Endothelial cell of umbilical vein (primary cell): ENCODE results near the gene GFPT2. TPM values are rescaled to one million over a fixed set of nuclear protein-coding genes. Genes with fewer than 3 reads are reported as not detected.

Experiments
- BruUV-seq: library from RNA; stranded (reverse); fragments of 400-500 nt; replicated peaks from 2 replicates; lab custom pipeline; 2021; lab: Mats Ljungman, UMichigan
- CTCF ChIA-PET: fragments of 300-600, 350-600 bp; sonication (Branson Sonifier 250); formaldehyde crosslinking; loops from one replicate; lab custom pipeline; 2021; ENCODE audit warnings: antibody characterized with exemption, inconsistent platforms; lab: Charles Lee
- POLR2A ChIA-PET: fragments of 300-600, 350-600 bp; sonication (Branson Sonifier 250); formaldehyde crosslinking; loops from one replicate; lab custom pipeline; 2021; ENCODE audit warnings: antibody characterized with exemption, inconsistent platforms; lab: Charles Lee
- DNase-seq: peaks from one replicate; pipeline ENCODE4 v3.0.0-alpha.2; 2011; ENCODE audit warnings: low read depth, low spot score
- FAIRE-seq: peaks from 2 replicates; lab custom pipeline; 2011; peaks lifted over from hg19 to GRCh38; lab: Jason Lieb, UNC
- H2AFZ ChIP-seq: 2 replicates; pipeline ENCODE4 v1.6.0; 2012; ENCODE audit warnings: low read depth, low read length, control low read depth, inconsistent platforms
- H3K27ac ChIP-seq: 2 replicates; pipeline ENCODE4 v1.5.1; 2011; ENCODE audit warnings: low read depth, mild to moderate bottlenecking, control low read depth, low read length, moderate library complexity; ENCODE audit not compliant: insufficient read depth
- H3K27me3 ChIP-seq, 2 experiments: 2 replicates each; pipeline versions ENCODE4 v1.6.0 to v1.6.1; 2011; ENCODE audit warnings: low read length in 2 of 2, mixed read lengths in 1 of 2; ENCODE audit not compliant: control insufficient read depth in 2 of 2, insufficient read depth in 2 of 2
- H3K36me3 ChIP-seq, 2 experiments: 2 replicates in 1 of 2; 3 replicates in 1 of 2; pipeline ENCODE4 v1.5.1; 2011; ENCODE audit warnings: low read length in 2 of 2, mild to moderate bottlenecking in 1 of 2, moderate library complexity in 1 of 2; ENCODE audit not compliant: control insufficient read depth in 2 of 2, insufficient read depth in 2 of 2; ENCODE audit errors: extremely low read depth in 1 of 2
- H3K4me1 ChIP-seq: 3 replicates; pipeline ENCODE4 v1.5.1; 2011; ENCODE audit warnings: mild to moderate bottlenecking, low read length; ENCODE audit not compliant: control insufficient read depth, insufficient read depth; ENCODE audit errors: extremely low read depth
- H3K4me2 ChIP-seq: 2 replicates; pipeline ENCODE4 v1.6.1; 2011; ENCODE audit warnings: low read length, control low read depth, mixed read lengths; ENCODE audit not compliant: insufficient read depth
- H3K4me3 ChIP-seq, 3 experiments: fragments of 200-600 bp in 1 of 3; sonication (generic), shearing (Covaris generic) in 1 of 3; replicated peaks in 1 of 3; 2 replicates each; pipeline ENCODE4 v1.5.1; 2011 to 2016; ENCODE audit warnings: control low read depth in 3 of 3, low read length in 3 of 3, mild to moderate bottlenecking in 2 of 3, inconsistent platforms in 1 of 3, low read depth in 1 of 3, moderate library complexity in 1 of 3; ENCODE audit not compliant: insufficient read depth in 1 of 3
- H3K79me2 ChIP-seq: 2 replicates; pipeline ENCODE4 v1.6.0; 2012; ENCODE audit warnings: low read length, inconsistent platforms; ENCODE audit not compliant: control insufficient read depth, insufficient read depth
- H3K9ac ChIP-seq: replicated peaks from 2 replicates; pipeline ENCODE3; 2011; ENCODE audit warnings: low read length, control low read depth; ENCODE audit not compliant: insufficient read depth; ENCODE audit errors: extremely low read depth
- H3K9me1 ChIP-seq: replicated peaks from 3 replicates; pipeline ENCODE4 v1.6.0; 2011; ENCODE audit warnings: mild to moderate bottlenecking, low read length; ENCODE audit not compliant: control insufficient read depth, insufficient read depth; ENCODE audit errors: extremely low read depth
- H3K9me3 ChIP-seq: replicated peaks from 2 replicates; pipeline ENCODE4 v1.5.1; 2012; ENCODE audit warnings: low read length, inconsistent platforms; ENCODE audit not compliant: control insufficient read depth, insufficient read depth
- H4K20me1 ChIP-seq: replicated peaks from 2 replicates; pipeline ENCODE3; 2011; ENCODE audit warnings: mild to moderate bottlenecking, low read length; ENCODE audit not compliant: control insufficient read depth, insufficient read depth; ENCODE audit errors: extremely low read depth
- CTCF ChIP-seq, 2 donors: IDR thresholded peaks; 1 replicate in 1 of 2; 2 replicates in 1 of 2; pipeline ENCODE4 v1.5.1; 2011; ENCODE audit warnings: low read length in 2 of 2, mild to moderate bottlenecking in 2 of 2, moderate library complexity in 2 of 2, control low read depth in 1 of 2, inconsistent platforms in 1 of 2, low read depth in 1 of 2; ENCODE audit not compliant: insufficient read depth in 1 of 2; ENCODE audit errors: extremely low read depth in 1 of 2
- EZH2 ChIP-seq: IDR thresholded peaks from 2 replicates; pipeline ENCODE4 v1.6.1; 2012; ENCODE audit warnings: borderline replicate concordance, low read depth, mild to moderate bottlenecking, moderate library complexity, low read length, inconsistent platforms; ENCODE audit not compliant: severe bottlenecking
- FOS ChIP-seq: IDR thresholded peaks from 2 replicates; pipeline ENCODE4 v1.6.1; 2011; ENCODE audit warnings: mild to moderate bottlenecking, low read length, moderate library complexity, borderline replicate concordance; ENCODE audit not compliant: insufficient read depth
- GATA2 ChIP-seq: IDR thresholded peaks from 2 replicates; pipeline ENCODE4 v1.7.0; 2011; ENCODE audit warnings: low read depth, mild to moderate bottlenecking, moderate library complexity, mixed read lengths, low read length; ENCODE audit not compliant: insufficient read length, insufficient read depth
- JUN ChIP-seq: IDR thresholded peaks from 2 replicates; pipeline ENCODE4 v1.6.1; 2011; ENCODE audit warnings: borderline replicate concordance, low read depth; ENCODE audit not compliant: insufficient read length, insufficient read depth
- MAX ChIP-seq: IDR thresholded peaks from 2 replicates; pipeline ENCODE4 v1.6.1; 2011; ENCODE audit not compliant: insufficient read depth, insufficient read length
- MYC ChIP-seq: IDR thresholded peaks from one replicate; pipeline ENCODE4 v1.6.1; 2011; ENCODE audit warnings: mild to moderate bottlenecking, low read depth, low read length
- POLR2A ChIP-seq: IDR thresholded peaks from 2 replicates; pipeline ENCODE4 v1.6.1; 2012; ENCODE audit warnings: low read depth, mild to moderate bottlenecking, control low read depth, low read length
- POLR2AphosphoS5 ChIP-seq: IDR thresholded peaks from 2 replicates; pipeline ENCODE4 v1.6.1; 2012; ENCODE audit warnings: low read depth, mild to moderate bottlenecking, control low read depth, low read length, moderate library complexity; ENCODE audit not compliant: insufficient read depth
- dilution Hi-C: fragments of 300-500 bp; cut with MboI; formaldehyde crosslinking; loops from one replicate; pipeline ENCODE4 v1.15.0; 2019; ENCODE audit warnings: low sequenced_read_pairs; ENCODE audit not compliant: extremely low pct_ligation_motif_present
- intact Hi-C: fragments of 100-400 bp; cut with micrococcal nuclease; formaldehyde crosslinking; loops from one replicate; pipeline ENCODE4 v1.10.0; 2022
- polyA plus RNA-seq, 4 experiments: library from polyadenylated mRNA; depleted of rRNA in 3 of 4; stranded (reverse) in 3 of 4; unstranded in 1 of 4; fragments of >200 nt; gene quantifications; 2 replicates each; pipeline versions ENCODE4 v1.2.1 to v1.2.3, GENCODE V29; 2011 to 2012; ENCODE audit warnings: missing spikeins in 1 of 4
- total RNA-seq: library from RNA; stranded (reverse); gene quantifications from 2 replicates; pipeline ENCODE4 v1.2.3, GENCODE V29; 2021

The GFPT2 gene
- total and polyA plus RNA-seq, 2 donors (not counting 3 experiments of a cell fraction or from before 2014, with no cell fraction given), result 4.3 to 4.5 TPM

GRCh38 chr5:180391276-180391675 is 38.1 kb upstream of the GFPT2 start:
- intact Hi-C loops, result no loop called here
- BruUV-seq, result no TSS peak
- no peak for DNase-seq
- Histone ChIP-seq H3K4me1 (no peaks in the 10 kb centered on the region), H3K9me3 (no peaks in the 10 kb centered on the region), H3K27me3 (no peaks in the 10 kb centered on the region), H4K20me1 (no peaks in the 10 kb centered on the region), H3K9me1 (no peaks in the 10 kb centered on the region), H3K27ac (no peak overlapping the region), H3K4me3 (no peak overlapping the region), H3K9ac (no peak overlapping the region), H3K4me2 (no peak overlapping the region), H3K79me2 (no peaks in the 10 kb centered on the region), H3K36me3 (no peaks in the 10 kb centered on the region), H2AFZ (no peak overlapping the region)
- FAIRE-seq, result no peak
- dilution Hi-C loops, result no loop called here
- TF ChIP-seq POLR2AphosphoS5 (no peak), CTCF (IDR thresholded peaks at IDR 0.05; ENCODE audit: extremely low read depth in 1 of 2, insufficient read depth in 1 of 2, low read depth in 1 of 2, low read length in 2 of 2) (no peak), MYC (no peak)
- ChIA-PET CTCF (no interaction called here), POLR2A (no interaction called here)

GRCh38 chr5:180390441-180391190 is 37.5 kb upstream of the GFPT2 start:
- POLR2A ChIA-PET, result no interaction called here
- no peaks in the 10 kb centered on the region for H3K4me1 ChIP-seq
- H3K36me3 ChIP-seq, result no peaks in the 10 kb centered on the region
- H3K27me3 ChIP-seq, result no peaks in the 10 kb centered on the region
- no peaks in the 10 kb centered on the region for H3K79me2 ChIP-seq
- no peak overlapping the region for H3K27ac ChIP-seq
- H3K4me2 ChIP-seq, result no peak overlapping the region
- no peak for TF ChIP-seq POLR2AphosphoS5
- no peak for TF ChIP-seq CTCF (IDR thresholded peaks at IDR 0.05; ENCODE audit: extremely low read depth in 1 of 2, insufficient read depth in 1 of 2, low read depth in 1 of 2, low read length in 2 of 2)
- no peak for TF ChIP-seq MAX
- TF ChIP-seq POLR2A, result no peak
- TF ChIP-seq FOS, result no peak
- no peak for TF ChIP-seq MYC
- no peak for TF ChIP-seq GATA2
- no peak for TF ChIP-seq EZH2
- TF ChIP-seq JUN, result no peak
- no peak overlapping the region for H2AFZ ChIP-seq
- dilution Hi-C loops (no loop called here), intact Hi-C loops (no loop called here)
- H3K9me1 ChIP-seq, result no peaks in the 10 kb centered on the region
- BruUV-seq, result no TSS peak
- DNase-seq, result no peak
- FAIRE-seq, result no peak
- H4K20me1 ChIP-seq, result no peaks in the 10 kb centered on the region
- no peak overlapping the region for H3K9ac ChIP-seq
- CTCF ChIA-PET, result no interaction called here
- H3K4me3 ChIP-seq, result no peak overlapping the region
- H3K9me3 ChIP-seq, result no peaks in the 10 kb centered on the region
